ENCODE results near the gene SLFN14.
"Not testable (repeated sequence)": the region's sequence is repeated elsewhere in the genome, so short reads cannot be mapped to it uniquely, and the experiment has no call there.

Gene SLFN14

DNA sequence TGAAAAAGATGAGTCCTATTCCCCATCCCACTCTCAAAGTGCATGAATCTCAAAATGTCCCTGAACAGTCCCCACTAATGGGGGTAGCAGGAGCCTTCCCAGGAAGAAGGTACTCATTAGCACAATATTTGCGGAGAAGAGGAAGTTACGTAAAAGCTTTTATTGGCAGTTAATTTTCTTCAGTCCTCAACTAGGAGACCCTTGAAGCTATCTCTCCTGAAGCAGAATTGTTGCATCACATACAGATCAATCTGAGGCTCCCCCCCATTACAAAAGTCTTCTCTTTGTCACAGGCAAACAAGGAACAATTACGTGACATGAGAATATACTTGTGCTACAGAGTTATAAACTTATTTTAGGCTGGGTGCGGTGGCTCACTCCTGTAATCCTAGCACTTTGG, 37.3 kb downstream of the SLFN14 start:
- Histone ChIP-seq H3K9me3 (ENCODE audit: severe bottlenecking) (no peaks in the 10 kb centered on the region), H3K27me3 (ENCODE audit: insufficient read depth, low read depth, severe bottlenecking) (peaks cover 63% of the 10 kb centered on the region)
- TF ChIP-seq, protein P1, sequence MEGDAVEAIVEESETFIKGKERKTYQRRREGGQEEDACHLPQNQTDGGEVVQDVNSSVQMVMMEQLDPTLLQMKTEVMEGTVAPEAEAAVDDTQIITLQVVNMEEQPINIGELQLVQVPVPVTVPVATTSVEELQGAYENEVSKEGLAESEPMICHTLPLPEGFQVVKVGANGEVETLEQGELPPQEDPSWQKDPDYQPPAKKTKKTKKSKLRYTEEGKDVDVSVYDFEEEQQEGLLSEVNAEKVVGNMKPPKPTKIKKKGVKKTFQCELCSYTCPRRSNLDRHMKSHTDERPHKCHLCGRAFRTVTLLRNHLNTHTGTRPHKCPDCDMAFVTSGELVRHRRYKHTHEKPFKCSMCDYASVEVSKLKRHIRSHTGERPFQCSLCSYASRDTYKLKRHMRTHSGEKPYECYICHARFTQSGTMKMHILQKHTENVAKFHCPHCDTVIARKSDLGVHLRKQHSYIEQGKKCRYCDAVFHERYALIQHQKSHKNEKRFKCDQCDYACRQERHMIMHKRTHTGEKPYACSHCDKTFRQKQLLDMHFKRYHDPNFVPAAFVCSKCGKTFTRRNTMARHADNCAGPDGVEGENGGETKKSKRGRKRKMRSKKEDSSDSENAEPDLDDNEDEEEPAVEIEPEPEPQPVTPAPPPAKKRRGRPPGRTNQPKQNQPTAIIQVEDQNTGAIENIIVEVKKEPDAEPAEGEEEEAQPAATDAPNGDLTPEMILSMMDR (IDR thresholded peaks at IDR 0.05; ENCODE audit: low read depth, low read length): no peak

DNA sequence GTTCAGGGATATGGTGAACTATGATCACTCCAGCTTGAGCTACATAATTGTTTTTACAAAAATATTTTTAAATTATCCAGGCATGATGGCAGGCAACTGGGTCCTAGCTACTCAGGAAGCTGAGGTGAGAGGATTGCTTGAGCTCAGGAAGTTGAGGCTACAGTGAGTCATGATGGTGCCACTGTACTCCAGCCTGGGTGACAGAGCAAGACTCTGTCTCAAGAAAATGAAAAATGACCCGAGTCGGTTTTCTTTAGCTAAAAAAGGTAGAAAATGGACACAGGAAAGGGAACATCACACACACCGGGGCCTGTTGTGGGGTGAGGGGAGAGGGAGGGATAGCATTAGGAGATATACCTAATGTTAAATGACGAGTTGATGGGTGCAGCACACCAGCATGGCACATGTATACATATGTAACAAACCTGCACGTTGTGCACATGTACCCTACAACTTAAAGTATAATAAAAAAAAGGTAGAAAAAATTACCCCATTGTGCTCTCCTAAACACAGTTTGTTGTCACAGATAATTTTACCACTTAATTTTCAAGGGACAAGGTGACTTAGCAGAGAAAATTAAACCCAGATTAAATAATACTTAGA, 38.9 kb downstream of the SLFN14 start:
- H3K36me3 ChIP-seq; H3K27ac ChIP-seq; DNase-seq; H3K4me3 ChIP-seq (ENCODE audit: low read depth, low read length); H3K9me3 ChIP-seq (ENCODE audit: severe bottlenecking): not testable (repeated sequence)
- peaks cover 71% of the 10 kb centered on the region for H3K27me3 ChIP-seq (ENCODE audit: insufficient read depth, low read depth, severe bottlenecking)

More for the DNA sequence above, 37.3 kb downstream of the SLFN14 start:
- no peak for DNase-seq
- Histone ChIP-seq H3K4me3 (ENCODE audit: low read depth, low read length) (no peak overlapping the region), H3K27ac (no peak overlapping the region), H3K36me3 (no peaks in the 10 kb centered on the region)

DNA sequence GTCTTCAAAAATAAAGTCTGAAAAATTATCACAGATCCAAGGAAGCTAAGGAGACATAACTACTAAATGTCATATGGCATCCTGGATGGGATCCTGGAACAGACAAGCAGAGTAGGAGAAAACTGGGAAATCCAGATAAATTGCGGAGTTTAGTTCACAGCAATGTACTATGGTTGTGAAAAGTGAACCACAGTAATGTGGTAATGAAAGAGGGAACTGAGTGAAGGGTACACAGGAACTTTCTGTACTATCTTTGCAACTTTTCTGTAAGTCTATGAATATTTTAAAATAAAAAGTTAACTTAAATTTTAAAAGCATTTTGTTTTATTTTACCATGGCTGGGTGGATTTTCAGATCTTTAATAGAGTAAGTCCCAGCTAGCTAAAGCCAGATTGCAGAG, 39.5 kb downstream of the SLFN14 start:
- Histone ChIP-seq H3K27me3 (ENCODE audit: insufficient read depth, low read depth, severe bottlenecking) (peaks cover 73% of the 10 kb centered on the region), H3K4me3 (ENCODE audit: low read depth, low read length) (no peak overlapping the region), H3K27ac (no peak overlapping the region), H3K36me3 (no peaks in the 10 kb centered on the region), H3K9me3 (ENCODE audit: severe bottlenecking) (peaks cover 3% of the 10 kb centered on the region)
- TF ChIP-seq, protein P1 (IDR thresholded peaks at IDR 0.05; ENCODE audit: low read depth, low read length): no peak
- DNase-seq: no peak

DNA sequence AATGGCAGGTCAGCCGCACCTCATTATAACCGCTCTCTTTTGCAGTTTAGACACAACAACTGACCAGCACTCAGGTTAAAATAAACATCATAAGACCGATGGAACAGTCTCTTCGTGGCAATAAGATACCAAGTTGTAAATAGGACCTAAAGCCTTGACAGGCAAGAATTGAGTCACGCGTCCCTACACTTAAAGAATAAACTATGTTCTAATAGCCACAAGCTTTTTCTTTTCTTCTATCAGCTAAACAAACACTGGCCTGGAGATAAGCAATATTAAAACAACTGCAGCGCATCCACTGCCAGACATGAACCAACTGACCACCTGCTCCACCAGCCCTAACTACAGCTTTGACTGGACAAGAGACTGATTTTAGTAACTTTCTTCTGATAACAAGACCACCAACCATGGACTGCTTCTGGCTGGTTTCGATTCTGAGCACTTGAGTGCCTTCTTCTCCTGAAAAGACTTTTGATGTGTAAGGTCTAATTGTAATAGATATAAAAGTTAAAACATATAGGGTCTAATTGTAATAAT, 40.6 kb downstream of the SLFN14 start:
- Histone ChIP-seq H3K36me3 (no peaks in the 10 kb centered on the region), H3K9me3 (ENCODE audit: severe bottlenecking) (peaks cover 3% of the 10 kb centered on the region), H3K27me3 (ENCODE audit: insufficient read depth, low read depth, severe bottlenecking) (peaks cover 82% of the 10 kb centered on the region), H3K4me3 (ENCODE audit: low read depth, low read length) (no peak overlapping the region), H3K27ac (no peak overlapping the region)
- TF ChIP-seq, protein P1 (IDR thresholded peaks at IDR 0.05; ENCODE audit: low read depth, low read length): no peak
- DNase-seq: no peak

DNA sequence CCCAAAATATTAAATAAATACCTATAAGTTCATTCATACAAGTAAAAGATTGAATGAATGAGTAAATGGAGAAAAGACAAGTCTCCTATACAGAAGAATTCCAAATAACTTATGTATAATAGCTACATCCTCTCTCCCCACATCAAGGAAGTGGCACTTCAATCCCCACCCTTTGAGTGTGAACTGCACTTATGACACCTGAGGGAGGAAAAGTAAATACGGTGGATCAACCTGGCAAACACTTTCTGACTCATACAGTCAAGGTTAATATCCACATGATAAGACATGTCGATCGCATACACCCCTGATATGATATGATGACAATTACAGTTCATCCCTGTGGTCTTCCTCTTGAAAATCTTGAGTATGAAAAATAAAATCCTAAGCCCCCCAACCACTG, 41.2 kb downstream of the SLFN14 start:
- no peak overlapping the region for H3K4me3 ChIP-seq (ENCODE audit: low read depth, low read length)

DNA sequence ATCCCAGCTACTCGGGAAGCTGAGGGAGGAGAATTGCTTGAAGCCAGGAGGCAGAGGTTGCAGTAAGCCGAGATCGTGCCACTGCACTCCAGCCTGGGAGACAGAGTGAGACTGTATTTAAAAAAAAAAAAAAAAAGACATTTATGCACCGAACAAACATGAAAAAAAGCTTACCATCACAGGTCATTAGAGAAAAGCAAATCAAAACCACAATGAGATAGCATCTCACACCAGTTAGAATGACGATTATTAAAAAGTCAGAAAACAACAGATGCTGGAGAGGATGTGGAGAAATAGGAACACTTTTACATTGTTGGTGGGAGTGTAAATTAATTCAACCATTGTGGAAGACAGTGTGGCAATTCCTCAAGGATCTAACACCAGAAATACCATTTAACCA, 42.2 kb downstream of the SLFN14 start:
- H3K36me3 ChIP-seq; H3K27ac ChIP-seq; DNase-seq; H3K9me3 ChIP-seq (ENCODE audit: severe bottlenecking); H3K4me3 ChIP-seq (ENCODE audit: low read depth, low read length): not testable (repeated sequence)
- H3K27me3 ChIP-seq (ENCODE audit: insufficient read depth, low read depth, severe bottlenecking): peaks cover 84% of the 10 kb centered on the region

More for the DNA sequence above, 41.2 kb downstream of the SLFN14 start:
- H3K27me3 ChIP-seq (ENCODE audit: insufficient read depth, low read depth, severe bottlenecking): peaks cover 84% of the 10 kb centered on the region
- H3K36me3 ChIP-seq: no peaks in the 10 kb centered on the region
- H3K27ac ChIP-seq: no peak overlapping the region
- no peak for DNase-seq
- TF ChIP-seq, protein P1 (IDR thresholded peaks at IDR 0.05; ENCODE audit: low read depth, low read length): no peak
- H3K9me3 ChIP-seq (ENCODE audit: severe bottlenecking): peaks cover 3% of the 10 kb centered on the region

DNA sequence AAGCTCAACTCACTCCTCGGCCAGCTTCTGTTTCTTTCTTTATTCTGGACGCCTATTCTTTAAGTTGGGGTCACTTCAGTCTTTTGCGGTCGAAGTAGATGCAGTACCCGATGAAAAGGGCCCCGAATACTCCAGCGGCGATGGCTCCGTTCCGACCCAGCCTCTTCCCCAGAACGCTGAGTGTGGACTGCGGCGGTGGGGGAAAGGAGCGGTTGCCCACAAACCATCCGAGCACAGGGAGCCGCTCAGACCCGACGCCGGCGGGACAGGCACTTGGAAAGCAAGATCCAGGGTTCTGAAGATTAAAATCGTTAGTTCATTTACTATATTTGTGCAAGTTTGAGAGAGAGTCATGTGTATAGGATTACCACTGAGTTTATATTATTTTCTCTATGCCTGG, 45.6 kb downstream of the SLFN14 start:
- Histone ChIP-seq H3K36me3 (no peaks in the 10 kb centered on the region), H3K27me3 (ENCODE audit: insufficient read depth, low read depth, severe bottlenecking) (peaks cover 82% of the 10 kb centered on the region), H3K27ac (no peak overlapping the region), H3K9me3 (ENCODE audit: severe bottlenecking) (peaks cover 4% of the 10 kb centered on the region), H3K4me3 (ENCODE audit: low read depth, low read length) (no peak overlapping the region)
- TF ChIP-seq, protein P1 (IDR thresholded peaks at IDR 0.05; ENCODE audit: low read depth, low read length): no peak
- DNase-seq: no peak
